Stimulated activated CD8-positive, alpha-beta memory T cell treated with anti-CD3 and anti-CD28 coated beads, Interleukin-7, amount 100 ng/mL, for 4 hours (primary cell): ENCODE measurements around the gene EIF4A3.

Experiments used
- DNase-seq, 2 donors: peaks; one replicate each; pipeline ENCODE4 v3.0.0-alpha.2; 2020; ENCODE audit warnings: low read depth in 2 of 2

EIF4A3 gene

DNA sequence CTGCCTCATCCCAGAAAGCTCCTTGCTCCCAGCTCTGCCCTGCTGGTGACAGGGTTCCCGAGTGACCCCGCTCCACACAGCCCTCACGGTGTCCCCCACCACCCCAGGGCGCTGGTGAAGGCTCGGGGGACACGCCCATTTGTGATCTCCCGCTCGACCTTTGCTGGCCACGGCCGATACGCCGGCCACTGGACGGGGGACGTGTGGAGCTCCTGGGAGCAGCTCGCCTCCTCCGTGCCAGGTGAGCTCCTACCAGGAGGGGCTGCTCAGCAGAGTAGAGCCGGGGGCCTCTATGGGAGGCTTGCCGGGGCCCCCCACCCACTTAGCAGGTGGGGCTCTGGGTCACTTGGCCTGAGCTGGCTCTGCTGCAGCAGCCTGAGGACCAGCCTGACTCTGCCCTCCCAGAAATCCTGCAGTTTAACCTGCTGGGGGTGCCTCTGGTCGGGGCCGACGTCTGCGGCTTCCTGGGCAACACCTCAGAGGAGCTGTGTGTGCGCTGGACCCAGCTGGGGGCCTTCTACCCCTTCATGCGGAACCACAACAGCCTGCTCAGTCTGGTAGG is 34.4 kb downstream of the EIF4A3 start:
- no peak for DNase-seq

DNA sequence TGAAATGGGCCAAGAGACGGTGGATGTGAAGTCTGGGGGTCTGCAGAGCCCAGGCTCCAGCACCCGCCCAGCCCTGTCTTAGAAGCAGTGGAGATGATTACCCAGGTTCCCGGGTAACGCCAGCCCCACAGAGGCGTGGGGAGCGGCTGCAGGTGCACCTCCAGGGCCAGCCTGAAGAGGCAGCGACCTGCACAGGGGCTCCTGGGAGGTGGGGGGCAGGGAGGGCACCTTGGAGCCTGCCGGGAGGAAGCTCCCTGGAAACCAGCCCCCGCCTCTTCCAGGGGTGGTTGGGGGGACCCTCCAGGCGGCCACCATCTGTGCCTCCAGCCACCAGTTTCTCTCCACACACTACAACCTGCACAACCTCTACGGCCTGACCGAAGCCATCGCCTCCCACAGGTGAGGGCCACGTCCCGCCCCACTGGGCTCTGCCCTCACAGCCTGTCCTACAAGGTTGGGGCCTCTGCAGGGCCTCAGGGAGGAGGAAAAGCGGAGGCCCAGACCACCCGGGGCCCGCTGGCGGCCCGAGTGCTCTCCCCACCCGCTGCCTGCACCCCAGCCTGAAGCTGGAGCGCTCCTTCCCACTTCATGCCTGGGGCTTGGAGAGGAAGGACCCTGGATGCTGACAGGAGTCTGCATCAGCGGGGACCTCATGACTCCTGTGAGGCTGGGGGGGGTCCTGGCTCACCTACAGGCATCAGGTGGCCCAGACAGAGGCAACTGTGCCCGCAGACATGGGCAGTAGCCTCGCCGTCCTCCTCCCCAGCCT is 35.0 kb downstream of the EIF4A3 start:
- DNase-seq: no peak

- no peak for DNase-seq
Measured at GRCh38 chr17:80110927-80111701, 35.8 kb downstream of the EIF4A3 start.

DNA sequence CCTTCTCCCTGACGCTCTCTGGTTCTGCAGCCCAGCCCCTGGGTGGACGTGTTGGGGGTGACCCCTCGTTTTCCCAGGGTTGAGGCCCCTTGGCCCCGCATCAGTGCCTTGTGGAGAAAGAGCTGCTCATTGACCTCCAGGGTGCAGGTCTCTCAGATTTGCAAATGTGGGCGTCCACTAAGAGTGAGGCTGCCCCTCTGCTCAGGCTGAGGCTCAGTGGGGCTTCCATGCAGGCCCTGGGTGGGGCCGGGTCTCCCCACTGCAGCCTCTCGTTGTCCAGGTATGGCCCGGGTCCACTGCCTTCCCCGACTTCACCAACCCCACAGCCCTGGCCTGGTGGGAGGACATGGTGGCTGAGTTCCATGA is 36.5 kb downstream of the EIF4A3 start:
- no peak for DNase-seq

GRCh38 chr17:80109713-80110446 is 37.0 kb downstream of the EIF4A3 start:
- no peak for DNase-seq

DNA sequence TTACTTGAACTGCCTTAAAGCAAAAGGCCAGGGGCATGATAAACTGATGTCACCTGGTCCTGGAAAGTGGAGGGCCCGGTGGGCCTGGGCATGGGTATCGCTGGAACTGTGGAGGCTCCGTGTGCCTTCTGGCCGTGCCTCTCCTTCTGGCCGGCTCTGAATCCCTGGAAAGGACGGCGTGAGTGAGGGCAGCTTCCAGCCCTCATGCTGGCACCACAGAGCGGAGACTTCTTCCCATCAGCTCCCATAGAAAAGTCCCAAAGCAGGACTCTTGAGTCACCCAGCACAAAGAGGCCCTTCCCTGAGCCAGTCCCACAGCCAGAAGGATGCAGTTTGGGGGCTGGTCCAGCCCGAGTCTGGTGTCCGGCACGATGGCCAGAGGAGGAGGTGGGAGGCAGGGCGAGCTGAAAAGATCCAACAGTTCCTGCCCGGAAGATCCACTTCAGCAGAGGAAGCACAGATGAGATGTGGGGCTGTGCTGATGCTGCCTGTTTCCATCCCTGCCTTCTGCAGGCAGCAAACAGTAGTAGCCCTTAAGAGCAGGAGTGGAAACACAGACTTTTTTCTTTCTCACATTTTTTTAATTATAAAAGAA is 37.8 kb downstream of the EIF4A3 start:
- no peak for DNase-seq

DNA sequence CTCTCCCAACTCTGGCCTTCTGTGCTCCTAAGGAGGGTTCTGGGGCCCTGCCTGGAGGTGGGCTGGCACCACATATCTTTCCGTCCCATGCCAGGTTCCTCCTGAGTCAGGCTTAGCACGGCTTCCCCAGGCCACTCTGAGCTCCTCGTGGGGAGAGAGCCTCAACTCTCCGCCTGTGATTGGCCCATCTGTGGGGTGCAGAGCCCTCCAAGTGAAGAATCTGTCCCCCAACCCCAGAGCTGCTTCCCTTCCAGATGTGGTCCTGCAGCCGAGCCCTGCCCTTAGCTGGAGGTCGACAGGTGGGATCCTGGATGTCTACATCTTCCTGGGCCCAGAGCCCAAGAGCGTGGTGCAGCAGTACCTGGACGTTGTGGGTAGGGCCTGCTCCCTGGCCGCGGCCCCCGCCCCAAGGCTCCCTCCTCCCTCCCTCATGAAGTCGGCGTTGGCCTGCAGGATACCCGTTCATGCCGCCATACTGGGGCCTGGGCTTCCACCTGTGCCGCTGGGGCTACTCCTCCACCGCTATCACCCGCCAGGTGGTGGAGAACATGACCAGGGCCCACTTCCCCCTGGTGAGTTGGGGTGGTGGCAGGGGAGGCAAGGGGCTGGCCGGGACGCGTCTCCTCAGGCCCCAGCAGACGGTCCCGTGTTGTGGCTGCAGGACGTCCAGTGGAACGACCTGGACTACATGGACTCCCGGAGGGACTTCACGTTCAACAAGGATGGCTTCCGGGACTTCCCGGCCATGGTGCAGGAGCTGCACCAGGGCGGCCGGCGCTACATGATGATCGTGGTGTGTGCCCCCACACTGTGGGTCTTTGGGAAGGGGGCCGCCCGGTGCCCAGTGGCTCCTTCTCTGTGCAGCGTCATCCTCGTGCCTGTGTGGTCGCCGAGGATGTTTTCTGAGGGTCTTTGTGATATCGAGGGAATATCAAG is 38.6 kb downstream of the EIF4A3 start:
- DNase-seq: no peak

DNA sequence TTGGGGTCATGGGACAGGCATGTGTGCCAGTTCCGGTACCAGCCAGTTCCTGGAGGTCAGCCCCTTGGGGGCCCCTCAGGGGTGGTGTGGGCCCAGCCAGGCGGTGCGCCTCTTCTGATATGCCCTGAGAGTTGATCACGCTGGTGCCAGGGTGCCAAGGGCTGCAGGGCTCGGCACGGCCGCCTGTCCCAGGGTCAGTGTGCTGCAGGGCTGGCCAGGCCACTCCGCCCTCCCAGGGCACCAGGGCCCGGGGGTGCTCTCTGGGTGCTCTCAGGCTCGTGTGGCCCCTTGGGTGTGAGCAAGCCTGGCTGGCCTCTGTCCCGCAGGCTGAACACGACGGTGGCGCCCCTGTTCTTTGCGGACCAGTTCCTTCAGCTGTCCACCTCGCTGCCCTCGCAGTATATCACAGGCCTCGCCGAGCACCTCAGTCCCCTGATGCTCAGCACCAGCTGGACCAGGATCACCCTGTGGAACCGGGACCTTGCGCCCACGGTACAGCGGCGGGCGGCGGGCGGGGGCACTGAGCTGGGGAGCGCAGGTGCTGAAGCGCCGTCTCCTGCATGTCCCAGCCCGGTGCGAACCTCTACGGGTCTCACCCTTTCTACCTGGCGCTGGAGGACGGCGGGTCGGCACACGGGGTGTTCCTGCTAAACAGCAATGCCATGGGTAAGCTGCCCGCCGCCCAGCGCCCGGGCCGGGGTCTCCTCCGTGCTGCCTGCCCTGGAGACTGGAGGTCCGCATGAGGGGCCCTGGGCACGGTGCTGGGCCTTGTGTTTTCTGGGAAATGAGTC is 39.5 kb downstream of the EIF4A3 start:
- no peak for DNase-seq

DNA sequence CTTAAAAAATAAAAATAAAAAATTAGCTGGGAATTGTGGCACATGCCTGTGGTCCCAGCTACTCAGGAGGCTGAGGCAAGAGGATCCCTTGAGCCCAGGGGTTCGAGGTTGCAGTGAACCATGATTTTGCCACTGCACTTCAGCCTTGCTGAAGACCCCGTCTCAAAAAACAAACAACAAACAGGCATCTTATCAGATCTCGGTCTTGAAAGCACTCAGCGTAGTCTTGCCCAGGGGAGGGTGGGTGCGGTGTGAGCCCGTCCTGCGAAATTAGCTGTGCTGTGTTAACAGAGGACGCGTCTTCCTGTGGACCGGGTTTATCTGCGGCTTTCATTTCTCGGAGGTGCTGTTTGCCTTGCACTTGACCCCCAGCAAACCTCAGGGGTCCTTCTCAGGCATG is 40.2 kb downstream of the EIF4A3 start:
- DNase-seq: no peak

GRCh38 chr17:80106176-80106575 is 40.8 kb downstream of the EIF4A3 start:
- DNase-seq: no peak

GRCh38 chr17:80105762-80106161 is 41.2 kb downstream of the EIF4A3 start:
- no peak for DNase-seq

DNA sequence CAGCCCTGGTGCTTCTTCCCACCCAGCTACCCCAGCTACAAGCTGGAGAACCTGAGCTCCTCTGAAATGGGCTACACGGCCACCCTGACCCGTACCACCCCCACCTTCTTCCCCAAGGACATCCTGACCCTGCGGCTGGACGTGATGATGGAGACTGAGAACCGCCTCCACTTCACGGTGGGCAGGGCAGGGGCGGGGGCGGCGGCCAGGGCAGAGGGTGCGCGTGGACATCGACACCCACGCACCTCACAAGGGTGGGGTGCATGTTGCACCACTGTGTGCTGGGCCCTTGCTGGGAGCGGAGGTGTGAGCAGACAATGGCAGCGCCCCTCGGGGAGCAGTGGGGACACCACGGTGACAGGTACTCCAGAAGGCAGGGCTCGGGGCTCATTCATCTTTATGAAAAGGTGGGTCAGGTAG is 42.0 kb downstream of the EIF4A3 start:
- no peak for DNase-seq

GRCh38 chr17:80104321-80104955 is 42.5 kb downstream of the EIF4A3 start:
- DNase-seq: no peak

GRCh38 chr17:80103449-80104085 is 43.4 kb downstream of the EIF4A3 start:
- DNase-seq: no peak

- no peak for DNase-seq
Measured at GRCh38 chr17:80102664-80103448, 44.1 kb downstream of the EIF4A3 start.

GRCh38 chr17:80101946-80102663 is 44.8 kb downstream of the EIF4A3 start:
- no peak for DNase-seq
